Measurements from ENCODE around the gene CNGA1.

- TF ChIP-seq, protein P1, sequence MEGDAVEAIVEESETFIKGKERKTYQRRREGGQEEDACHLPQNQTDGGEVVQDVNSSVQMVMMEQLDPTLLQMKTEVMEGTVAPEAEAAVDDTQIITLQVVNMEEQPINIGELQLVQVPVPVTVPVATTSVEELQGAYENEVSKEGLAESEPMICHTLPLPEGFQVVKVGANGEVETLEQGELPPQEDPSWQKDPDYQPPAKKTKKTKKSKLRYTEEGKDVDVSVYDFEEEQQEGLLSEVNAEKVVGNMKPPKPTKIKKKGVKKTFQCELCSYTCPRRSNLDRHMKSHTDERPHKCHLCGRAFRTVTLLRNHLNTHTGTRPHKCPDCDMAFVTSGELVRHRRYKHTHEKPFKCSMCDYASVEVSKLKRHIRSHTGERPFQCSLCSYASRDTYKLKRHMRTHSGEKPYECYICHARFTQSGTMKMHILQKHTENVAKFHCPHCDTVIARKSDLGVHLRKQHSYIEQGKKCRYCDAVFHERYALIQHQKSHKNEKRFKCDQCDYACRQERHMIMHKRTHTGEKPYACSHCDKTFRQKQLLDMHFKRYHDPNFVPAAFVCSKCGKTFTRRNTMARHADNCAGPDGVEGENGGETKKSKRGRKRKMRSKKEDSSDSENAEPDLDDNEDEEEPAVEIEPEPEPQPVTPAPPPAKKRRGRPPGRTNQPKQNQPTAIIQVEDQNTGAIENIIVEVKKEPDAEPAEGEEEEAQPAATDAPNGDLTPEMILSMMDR (IDR thresholded peaks at IDR 0.05), result peak; percentile 31 to 65 (median 58)
- TF ChIP-seq POLR2A (IDR thresholded peaks at IDR 0.05) (no peak), POLR2AphosphoS5 (IDR thresholded peaks at IDR 0.05) (no peak)
Observed at GRCh38 chr4:47933840-47934239, 82.6 kb downstream of the CNGA1 start.

Measured in prostate gland (tissue), 2 donors.